AG10803 (cell line): Measurements from ENCODE around the gene OR52K1.

Source experiments
- DNase-seq: peaks from one replicate; pipeline ENCODE4 v3.0.0; 2010; ENCODE audit warnings: low read depth
- H3K4me3 ChIP-seq: 2 replicates; pipeline ENCODE4 v1.5.1; 2011; ENCODE audit warnings: mild to moderate bottlenecking, low read length, control low read depth
- CTCF ChIP-seq: conservative IDR thresholded peaks from 2 replicates; pipeline ENCODE4 v1.5.1; 2011; ENCODE audit warnings: mild to moderate bottlenecking, low read length, control low read depth, inconsistent platforms

Gene OR52K1

GRCh38 chr11:4466131-4466870 lies 16.1 kb upstream of the OR52K1 start:
- no peak for DNase-seq
- no peak for TF ChIP-seq CTCF
- H3K4me3 ChIP-seq = no peak overlapping the region

GRCh38 chr11:4466871-4467442 lies 15.5 kb upstream of the OR52K1 start:
- TF ChIP-seq CTCF = no peak
- no peak for DNase-seq
- no peak overlapping the region for H3K4me3 ChIP-seq

- H3K4me3 ChIP-seq = no peak overlapping the region
- DNase-seq = no peak
- TF ChIP-seq CTCF = no peak
Observed at GRCh38 chr11:4467811-4468606, 14.4 kb upstream of the OR52K1 start.

GRCh38 chr11:4479644-4480043 lies 2.8 kb upstream of the OR52K1 start:
- no peak for TF ChIP-seq CTCF
- H3K4me3 ChIP-seq = no peak overlapping the region
- DNase-seq = no peak

GRCh38 chr11:4480577-4481239 lies 1.7 kb upstream of the OR52K1 start:
- peak; percentile 10 for DNase-seq

GRCh38 chr11:4481240-4481582 lies 1.2 kb upstream of the OR52K1 start:
- no peak for TF ChIP-seq CTCF
- DNase-seq = no peak
- no peak overlapping the region for H3K4me3 ChIP-seq

More at GRCh38 chr11:4480577-4481239, 1.7 kb upstream of the OR52K1 start:
- H3K4me3 ChIP-seq = no peak overlapping the region
- no peak for TF ChIP-seq CTCF
